Measurements from ENCODE around the gene SH3RF1.

GRCh38 chr4:169143335-169143734 is 127.4 kb downstream of the SH3RF1 start:
- TF ChIP-seq, protein P1, sequence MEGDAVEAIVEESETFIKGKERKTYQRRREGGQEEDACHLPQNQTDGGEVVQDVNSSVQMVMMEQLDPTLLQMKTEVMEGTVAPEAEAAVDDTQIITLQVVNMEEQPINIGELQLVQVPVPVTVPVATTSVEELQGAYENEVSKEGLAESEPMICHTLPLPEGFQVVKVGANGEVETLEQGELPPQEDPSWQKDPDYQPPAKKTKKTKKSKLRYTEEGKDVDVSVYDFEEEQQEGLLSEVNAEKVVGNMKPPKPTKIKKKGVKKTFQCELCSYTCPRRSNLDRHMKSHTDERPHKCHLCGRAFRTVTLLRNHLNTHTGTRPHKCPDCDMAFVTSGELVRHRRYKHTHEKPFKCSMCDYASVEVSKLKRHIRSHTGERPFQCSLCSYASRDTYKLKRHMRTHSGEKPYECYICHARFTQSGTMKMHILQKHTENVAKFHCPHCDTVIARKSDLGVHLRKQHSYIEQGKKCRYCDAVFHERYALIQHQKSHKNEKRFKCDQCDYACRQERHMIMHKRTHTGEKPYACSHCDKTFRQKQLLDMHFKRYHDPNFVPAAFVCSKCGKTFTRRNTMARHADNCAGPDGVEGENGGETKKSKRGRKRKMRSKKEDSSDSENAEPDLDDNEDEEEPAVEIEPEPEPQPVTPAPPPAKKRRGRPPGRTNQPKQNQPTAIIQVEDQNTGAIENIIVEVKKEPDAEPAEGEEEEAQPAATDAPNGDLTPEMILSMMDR (IDR thresholded peaks at IDR 0.05; ENCODE audit: low read depth, low read length): no peak
- no peak for TF ChIP-seq EZH2phosphoT487 (IDR thresholded peaks at IDR 0.05; ENCODE audit: low read depth)
